ENCODE measurements around the gene SORBS1.

Gene SORBS1

GRCh38 chr10:95289921-95290421, 271.2 kb downstream of the SORBS1 start:
- no peak for DNase-seq (ENCODE audit: low spot score)

DNA sequence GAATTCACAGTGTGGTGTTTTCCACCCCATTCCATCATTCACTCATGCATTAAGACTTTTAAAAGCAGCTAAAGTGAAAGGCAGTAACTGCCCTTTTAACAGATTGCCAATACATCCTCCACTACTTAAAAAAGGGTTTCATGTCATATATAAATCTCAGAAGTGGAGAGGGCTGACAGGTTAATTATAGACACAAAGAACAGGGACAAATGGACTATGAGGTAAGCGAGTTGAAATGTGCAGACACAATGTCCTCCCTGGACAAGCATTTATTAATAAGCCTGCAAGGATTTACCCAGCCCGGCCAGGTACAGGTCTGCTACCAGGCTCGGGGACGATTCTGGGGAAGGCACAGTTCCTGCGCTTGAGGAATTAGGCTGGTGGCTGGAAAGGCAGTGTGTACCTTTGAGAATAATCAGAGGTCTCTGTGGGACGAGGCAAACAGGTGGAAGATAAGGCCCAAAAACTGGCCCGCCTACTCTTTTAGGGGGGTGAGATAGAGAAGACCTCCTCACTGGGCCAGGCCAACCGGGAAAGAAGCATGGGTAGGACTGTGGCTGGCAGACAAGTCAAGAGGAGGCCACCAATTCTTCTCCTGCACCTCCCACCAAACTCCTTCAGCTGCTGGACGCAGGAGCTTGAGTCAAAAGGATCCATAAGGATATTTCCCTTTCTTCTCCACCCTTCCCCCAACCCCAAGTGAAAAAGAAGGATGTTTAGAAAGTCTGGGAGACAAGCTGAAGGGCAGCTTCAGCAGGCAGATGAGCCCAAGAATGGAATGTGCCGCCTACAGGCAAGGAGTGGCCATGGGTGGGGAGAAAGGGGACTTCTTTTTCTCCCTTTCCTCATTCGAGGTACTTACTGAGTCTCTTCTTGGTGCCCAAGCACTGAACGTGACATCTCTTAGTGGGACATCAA, 271.9 kb downstream of the SORBS1 start:
- DNase-seq (ENCODE audit: low spot score), result no peak

DNA sequence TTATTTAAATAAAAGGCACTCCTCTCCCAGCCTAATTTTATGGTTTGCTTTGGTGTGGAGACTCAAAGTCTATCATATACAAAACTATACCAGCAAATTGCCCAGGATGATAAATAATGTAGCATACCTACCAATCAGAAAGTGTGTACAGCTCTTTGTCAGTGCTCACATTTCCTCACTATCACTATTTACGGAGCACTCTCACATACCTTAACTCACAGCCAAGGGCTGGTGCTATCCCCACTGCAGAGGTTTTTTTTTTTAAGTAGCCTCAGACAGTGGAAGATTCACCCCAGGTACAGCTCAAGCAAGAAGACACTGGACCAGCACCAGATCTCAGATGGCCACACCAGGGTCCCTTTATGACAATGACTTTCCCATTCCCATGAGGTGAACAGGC, 272.9 kb downstream of the SORBS1 start:
- no peak for DNase-seq (ENCODE audit: low spot score)

DNA sequence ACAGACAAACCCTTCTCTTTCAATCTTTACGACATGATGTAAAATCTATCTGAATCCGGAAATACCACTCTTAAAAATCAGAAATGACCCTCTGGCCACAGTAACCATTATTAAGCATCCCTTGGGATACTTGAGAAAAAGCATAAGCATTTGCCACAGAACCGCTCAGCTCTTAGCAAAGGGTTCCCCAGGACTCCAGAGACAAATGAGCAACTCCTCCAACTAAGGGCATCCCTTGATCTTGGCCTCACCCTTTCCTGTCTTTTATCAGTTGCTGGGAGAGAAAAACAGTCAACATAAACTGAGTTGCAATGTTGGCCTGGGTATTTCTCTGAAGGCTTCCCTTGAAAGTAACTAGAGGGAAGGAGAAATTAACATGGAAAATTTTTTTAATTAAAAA, 273.9 kb downstream of the SORBS1 start:
- no peak for DNase-seq (ENCODE audit: low spot score)

DNA sequence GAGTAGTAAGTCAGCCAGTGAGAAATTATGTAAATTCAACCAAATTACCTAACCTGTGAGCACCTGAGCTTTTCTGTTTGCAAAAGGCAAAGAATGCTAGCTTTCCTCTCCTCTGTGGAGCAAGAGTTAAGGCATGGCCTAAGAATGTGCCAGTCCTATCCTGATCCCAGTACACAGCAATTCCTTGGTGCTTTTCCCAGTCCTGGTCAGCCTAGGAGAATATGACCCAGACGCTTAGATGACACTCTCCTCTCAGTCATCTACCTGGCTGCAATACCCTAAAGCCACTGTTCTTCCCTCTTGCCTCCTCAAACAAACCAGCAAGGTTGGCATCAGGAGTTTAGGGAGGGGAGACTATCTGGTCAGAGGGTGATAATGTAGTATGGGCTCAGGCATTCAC, 274.5 kb downstream of the SORBS1 start:
- no peak for DNase-seq (ENCODE audit: low spot score)

DNA sequence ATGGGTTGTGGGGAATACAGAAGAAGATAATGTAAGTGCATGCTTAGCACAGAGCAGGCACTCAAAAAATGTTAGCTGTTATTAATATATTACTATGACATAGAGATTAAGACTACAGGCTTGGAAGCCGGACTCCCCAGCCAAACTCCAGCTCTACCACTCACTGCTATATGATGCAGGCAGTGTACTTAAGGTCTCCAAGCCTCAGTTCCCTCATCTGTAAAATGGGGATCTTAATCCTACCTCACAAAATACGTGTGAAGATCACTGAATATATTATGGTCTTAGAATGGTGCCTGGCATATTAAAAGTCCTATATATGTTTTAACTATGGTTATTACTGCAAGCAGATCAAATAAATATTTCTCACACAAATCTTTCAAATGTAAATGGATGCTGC, 275.6 kb downstream of the SORBS1 start:
- DNase-seq (ENCODE audit: low spot score), result no peak

DNA sequence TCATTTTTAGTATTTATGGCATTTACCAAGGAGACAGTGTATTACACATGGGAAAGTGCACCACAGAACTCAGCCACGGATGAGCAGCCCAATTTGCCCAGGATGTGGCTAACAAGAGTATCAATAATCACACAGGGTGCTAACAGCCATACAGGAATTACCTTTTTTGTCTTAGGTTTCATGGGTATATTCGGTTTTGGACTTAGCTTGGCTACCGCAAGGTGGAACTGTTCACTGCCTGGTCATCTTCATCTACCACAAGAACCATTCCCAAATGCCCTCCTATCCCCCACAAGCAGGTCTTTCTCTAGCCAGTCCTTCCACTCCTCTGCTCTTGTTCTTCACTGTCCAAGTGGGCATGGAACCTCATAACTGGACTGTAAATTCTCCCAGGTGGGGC, 276.4 kb downstream of the SORBS1 start:
- no peak for DNase-seq (ENCODE audit: low spot score)

DNA sequence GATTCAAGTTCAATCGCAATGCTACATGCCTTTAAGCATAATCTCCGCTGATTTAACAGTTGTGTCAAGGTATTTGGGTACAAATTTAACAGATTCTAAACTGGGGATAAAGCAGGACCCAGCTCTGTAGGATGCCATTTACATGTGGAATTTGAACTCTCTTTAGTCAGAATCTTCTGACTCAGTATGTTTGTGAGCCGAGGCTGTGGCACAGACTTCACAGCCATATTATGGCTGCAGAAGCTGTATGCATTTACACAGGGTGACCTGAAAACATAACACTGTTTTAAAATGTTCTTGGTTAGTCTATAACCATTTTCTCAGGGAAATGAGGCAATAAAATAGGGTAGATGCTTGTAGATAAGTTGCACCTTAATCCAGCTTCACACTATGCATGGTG, 279.1 kb downstream of the SORBS1 start:
- DNase-seq (ENCODE audit: low spot score), result no peak

DNA sequence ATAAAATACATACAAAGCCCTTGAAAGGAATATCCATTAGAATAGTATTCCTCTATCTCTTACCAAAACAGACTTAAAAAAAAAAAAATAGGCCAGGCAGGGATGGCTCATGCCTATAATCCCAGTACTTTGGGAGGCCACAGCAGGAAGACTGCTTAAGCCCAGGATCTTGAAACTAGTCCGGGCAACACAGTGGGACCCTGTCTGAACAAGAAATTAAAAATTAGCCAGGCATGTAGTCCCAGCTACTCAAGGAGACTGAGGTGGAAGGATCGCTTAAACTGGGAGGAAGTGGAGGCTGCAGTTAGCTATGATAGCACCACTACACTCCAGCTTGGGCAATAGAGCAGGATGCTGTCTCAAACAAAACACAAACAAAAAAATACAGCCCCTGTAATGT, 280.0 kb downstream of the SORBS1 start:
- no peak for DNase-seq (ENCODE audit: low spot score)

- no peak for DNase-seq (ENCODE audit: low spot score)
Measured at GRCh38 chr10:95280637-95281036, 280.5 kb downstream of the SORBS1 start.

DNA sequence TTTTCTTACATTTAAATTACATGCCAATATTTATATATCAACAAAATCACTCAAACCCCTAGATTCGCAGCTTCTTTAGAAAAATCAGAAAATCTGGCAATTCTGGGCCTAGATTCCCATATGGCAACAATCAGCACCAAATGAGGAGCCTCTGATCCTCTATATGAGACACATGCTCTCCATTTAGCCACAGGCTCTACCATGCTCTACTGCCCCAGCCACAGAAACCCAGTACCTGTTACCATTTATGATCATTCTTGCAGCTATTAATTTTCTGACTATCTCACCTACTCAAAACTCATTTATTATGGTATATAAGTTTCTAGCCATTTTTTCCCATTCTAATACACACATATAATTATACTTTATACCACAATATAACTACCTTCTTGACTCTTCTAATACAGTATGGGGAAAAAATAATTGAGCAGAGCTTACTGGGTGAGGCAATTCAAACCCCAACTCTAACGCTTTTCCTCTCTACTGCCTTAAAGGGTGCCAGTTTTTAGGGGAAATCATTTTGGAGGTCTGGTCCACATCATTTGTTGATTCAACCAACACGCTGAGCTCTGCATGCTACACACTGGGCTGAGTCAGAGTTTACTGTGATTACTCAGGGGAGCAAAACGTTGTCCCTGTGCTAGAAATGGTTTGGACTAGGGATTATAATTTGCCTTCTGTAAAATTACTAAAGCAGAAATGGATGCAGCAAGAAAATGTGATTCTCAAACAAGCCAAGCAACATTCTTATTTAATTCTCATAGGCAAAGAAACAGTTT, 281.9 kb downstream of the SORBS1 start:
- no peak for DNase-seq (ENCODE audit: low spot score)

GRCh38 chr10:95278061-95278988, 282.8 kb downstream of the SORBS1 start:
- DNase-seq (ENCODE audit: low spot score), result no peak

- DNase-seq (ENCODE audit: low spot score), result no peak
Measured at GRCh38 chr10:95277614-95278013, 283.6 kb downstream of the SORBS1 start.

DNA sequence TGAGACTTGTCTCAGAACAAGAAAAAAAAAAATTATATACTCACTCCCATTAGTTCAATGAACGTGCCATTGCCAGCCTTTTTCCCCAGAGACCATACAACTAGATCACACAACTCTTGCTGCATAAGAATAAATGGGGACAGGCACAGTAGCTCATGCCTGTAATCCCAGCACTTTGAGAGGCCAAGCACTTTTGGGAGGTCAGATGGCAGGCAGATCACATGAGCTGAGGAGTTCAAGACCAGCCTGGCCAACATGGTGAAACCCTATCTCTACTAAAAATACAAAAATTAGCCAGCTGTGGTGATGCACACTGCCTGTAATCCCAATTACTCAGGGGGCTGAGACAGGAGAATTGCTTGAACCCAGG, 284.0 kb downstream of the SORBS1 start:
- no peak for DNase-seq (ENCODE audit: low spot score)

GRCh38 chr10:95276367-95277200, 284.6 kb downstream of the SORBS1 start:
- no peak for DNase-seq (ENCODE audit: low spot score)

- DNase-seq (ENCODE audit: low spot score), result no peak
Measured at GRCh38 chr10:95275726-95276366, 285.3 kb downstream of the SORBS1 start.

DNA sequence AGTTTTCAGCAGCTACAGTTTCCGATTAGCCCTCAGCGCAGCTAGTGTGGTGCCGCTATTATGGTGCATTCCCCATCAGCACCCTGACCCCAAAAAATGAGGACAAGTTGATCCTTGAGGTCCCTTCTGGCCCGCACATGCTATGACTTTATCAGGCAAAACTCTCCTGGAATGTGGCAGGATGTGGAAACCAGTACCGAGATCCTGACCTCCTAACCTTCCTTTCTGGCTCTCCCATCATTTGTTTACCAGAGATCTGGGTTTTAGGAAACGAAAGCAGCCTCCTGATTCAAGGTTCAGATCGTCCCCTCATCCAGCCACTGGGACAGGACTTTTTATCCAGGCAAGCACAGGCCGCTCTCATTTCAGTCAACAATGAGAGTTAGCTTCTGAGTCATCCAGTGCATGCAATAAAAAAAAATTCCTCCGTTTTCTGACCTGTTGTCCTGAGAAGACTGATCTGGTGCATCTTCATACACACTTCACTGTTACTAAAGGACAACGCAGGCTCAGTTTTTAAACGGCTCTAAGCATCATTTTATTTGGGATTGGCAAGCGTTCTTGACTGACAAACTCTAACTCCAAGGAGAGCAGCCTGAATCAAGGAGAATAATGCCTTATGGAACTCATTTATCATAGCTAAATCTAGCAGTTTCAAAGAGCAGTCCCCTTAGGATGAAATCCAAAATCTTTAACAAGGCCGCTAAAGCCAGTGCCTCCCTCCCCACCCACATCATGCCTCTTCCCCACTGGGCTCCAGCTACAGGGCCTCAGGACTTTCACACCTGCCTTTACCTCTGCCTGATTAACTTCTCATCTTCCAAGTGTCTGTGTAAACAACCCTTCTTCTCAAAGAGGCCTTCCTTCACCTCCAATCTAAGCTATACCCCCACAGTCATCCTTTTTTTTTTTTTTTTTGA, 287.5 kb downstream of the SORBS1 start:
- no peak for DNase-seq (ENCODE audit: low spot score)

DNA sequence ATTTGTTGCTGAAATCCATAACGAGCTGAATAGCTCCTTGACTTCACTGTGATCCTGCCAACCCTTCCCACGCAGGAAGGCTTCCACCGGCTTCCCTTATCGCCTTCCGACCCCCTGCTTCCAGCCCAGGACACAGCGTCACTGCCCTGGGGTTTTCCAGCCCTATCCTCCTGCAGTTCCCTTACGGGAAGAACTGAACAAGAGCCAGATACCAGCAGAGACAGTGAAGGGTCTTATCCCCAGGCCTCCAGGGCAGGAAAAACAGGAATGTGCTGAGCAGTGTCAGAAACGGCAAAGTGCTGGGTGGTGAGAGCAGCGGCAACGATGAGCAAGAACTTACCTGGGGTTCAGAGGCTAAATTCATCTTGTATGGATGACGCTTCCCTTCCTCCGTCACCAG, 292.7 kb downstream of the SORBS1 start:
- no peak for DNase-seq (ENCODE audit: low spot score)

GRCh38 chr10:95267251-95267650, 293.9 kb downstream of the SORBS1 start:
- no peak for DNase-seq (ENCODE audit: low spot score)

Measured in COLO829 (cell line).